HG03460 (cell line): ENCODE results near the gene SLC6A15.

Experiments
- ATAC-seq: cut with Tn5 transposase; IDR thresholded peaks from one replicate; pipeline ENCODE4 v1.9.1; 2021; ENCODE audit not compliant: unreplicated experiment

SLC6A15 gene

GRCh38 chr12:84810611-84811010, 102.0 kb downstream of the SLC6A15 start:
- ATAC-seq: no peak
